Measurements from ENCODE around the gene OR52A1. TPM values are rescaled to one million over a fixed set of nuclear protein-coding genes. Genes with fewer than 3 reads are reported as not detected.

Gene OR52A1
- total and polyA plus RNA-seq, 8 donors = 0.02 to 0.03 (median 0.03) TPM; not detected in 2

GRCh38 chr11:5123802-5124521, 30.6 kb downstream of the OR52A1 start:
- Histone ChIP-seq H3K4me3 (no peak overlapping the region), H3K27me3 (no peaks in the 10 kb centered on the region), H3K9me3 (no peaks in the 10 kb centered on the region), H3K36me3 (no peaks in the 10 kb centered on the region), H3K4me1 (no peaks in the 10 kb centered on the region), H3K27ac (no peak overlapping the region)
- peak; percentile 95 for ATAC-seq
- intact Hi-C loops (cut with DNase I) = loop anchor here in 1 of 2 donors (5.0 kb wide), 1 partner anchor 258 kb away; the partner anchor contains the start of gene OR51M1
- TF ChIP-seq CTCF (IDR thresholded peaks at IDR 0.05) = peak; percentile 75 to 86
- DNase-seq = peak in 2 of 4 donors; percentile 36 to 73

- Histone ChIP-seq H3K36me3 (no peaks in the 10 kb centered on the region), H3K27ac (no peak overlapping the region), H3K27me3 (no peaks in the 10 kb centered on the region), H3K4me3 (no peak overlapping the region), H3K9me3 (no peaks in the 10 kb centered on the region), H3K4me1 (no peaks in the 10 kb centered on the region)
- no peak for TF ChIP-seq CTCF (IDR thresholded peaks at IDR 0.05)
- DNase-seq (no peak), ATAC-seq (no peak)
- intact Hi-C loops (cut with DNase I) = no loop called here
Observed at GRCh38 chr11:5118893-5119292, 35.7 kb downstream of the OR52A1 start.

- TF ChIP-seq CTCF (IDR thresholded peaks at IDR 0.05) = no peak
- H3K9me3 ChIP-seq = no peaks in the 10 kb centered on the region
- intact Hi-C loops (cut with DNase I) = no loop called here
- no peak for DNase-seq
- H3K36me3 ChIP-seq = no peaks in the 10 kb centered on the region
- no peaks in the 10 kb centered on the region for H3K27me3 ChIP-seq
- H3K4me1 ChIP-seq = no peaks in the 10 kb centered on the region
- H3K4me3 ChIP-seq = no peak overlapping the region
- no peak for ATAC-seq
- no peak overlapping the region for H3K27ac ChIP-seq
Observed at GRCh38 chr11:5117588-5117987, 37.0 kb downstream of the OR52A1 start.

- intact Hi-C loops (cut with DNase I) = no loop called here
Observed at GRCh38 chr11:5115339-5115738, 39.2 kb downstream of the OR52A1 start.

More at GRCh38 chr11:5115339-5115738, 39.2 kb downstream of the OR52A1 start:
- ATAC-seq = no peak
- no peak overlapping the region for H3K27ac ChIP-seq
- TF ChIP-seq CTCF (IDR thresholded peaks at IDR 0.05) = no peak
- no peak for DNase-seq
- no peaks in the 10 kb centered on the region for H3K36me3 ChIP-seq
- no peaks in the 10 kb centered on the region for H3K27me3 ChIP-seq
- H3K4me3 ChIP-seq = no peak overlapping the region
- no peaks in the 10 kb centered on the region for H3K4me1 ChIP-seq
- H3K9me3 ChIP-seq = no peaks in the 10 kb centered on the region

Measured in left lung (tissue), 10 donors.